ENCODE data around the gene KMT2E. TPM values are rescaled to one million over a fixed set of nuclear protein-coding genes. Genes with fewer than 3 reads are reported as not detected.
"Not testable (repeated sequence)": the region's sequence is repeated elsewhere in the genome, so short reads cannot be mapped to it uniquely, and the experiment has no call there.

Gene KMT2E
- polyA plus RNA-seq, 1 experiment, result 4.4 TPM

GRCh38 chr7:105044449-105045070, 30.6 kb downstream of the KMT2E start:
- CTCF ChIA-PET, result no interaction called here
- TF ChIP-seq CTCF (IDR thresholded peaks at IDR 0.05; ENCODE audit: insufficient read depth, low read depth, low read length), result no peak
- POLR2A ChIA-PET, result no interaction called here
- Histone ChIP-seq H3K36me3 (ENCODE audit: control insufficient read depth, insufficient read depth, low read length) (peaks cover 6% of the 10 kb centered on the region), H3K27me3 (ENCODE audit: control insufficient read depth, insufficient read depth, low read length) (no peaks in the 10 kb centered on the region), H3K4me3 (ENCODE audit: low read depth, low read length) (no peak overlapping the region)
- DNase-seq (ENCODE audit: low read depth), result no peak

- ChIA-PET POLR2A (no interaction called here), CTCF (no interaction called here)
- TF ChIP-seq CTCF (IDR thresholded peaks at IDR 0.05; ENCODE audit: insufficient read depth, low read depth, low read length), result no peak
- no peaks in the 10 kb centered on the region for H3K27me3 ChIP-seq (ENCODE audit: control insufficient read depth, insufficient read depth, low read length)
- DNase-seq (ENCODE audit: low read depth), result peak; percentile 19
- peaks cover 6% of the 10 kb centered on the region for H3K36me3 ChIP-seq (ENCODE audit: control insufficient read depth, insufficient read depth, low read length)
- H3K4me3 ChIP-seq (ENCODE audit: low read depth, low read length), result no peak overlapping the region
These were observed 32.4 kb downstream of the KMT2E start for GRCh38 chr7:105046414-105046813.

- no peak overlapping the region for H3K4me3 ChIP-seq (ENCODE audit: low read depth, low read length)
- no peak for DNase-seq (ENCODE audit: low read depth)
- no peak for TF ChIP-seq CTCF (IDR thresholded peaks at IDR 0.05; ENCODE audit: insufficient read depth, low read depth, low read length)
- CTCF ChIA-PET, result no interaction called here
- peaks cover 5% of the 10 kb centered on the region for H3K36me3 ChIP-seq (ENCODE audit: control insufficient read depth, insufficient read depth, low read length)
- POLR2A ChIA-PET, result no interaction called here
- H3K27me3 ChIP-seq (ENCODE audit: control insufficient read depth, insufficient read depth, low read length), result no peaks in the 10 kb centered on the region
These were observed 33.9 kb downstream of the KMT2E start for GRCh38 chr7:105047932-105048331.

DNA sequence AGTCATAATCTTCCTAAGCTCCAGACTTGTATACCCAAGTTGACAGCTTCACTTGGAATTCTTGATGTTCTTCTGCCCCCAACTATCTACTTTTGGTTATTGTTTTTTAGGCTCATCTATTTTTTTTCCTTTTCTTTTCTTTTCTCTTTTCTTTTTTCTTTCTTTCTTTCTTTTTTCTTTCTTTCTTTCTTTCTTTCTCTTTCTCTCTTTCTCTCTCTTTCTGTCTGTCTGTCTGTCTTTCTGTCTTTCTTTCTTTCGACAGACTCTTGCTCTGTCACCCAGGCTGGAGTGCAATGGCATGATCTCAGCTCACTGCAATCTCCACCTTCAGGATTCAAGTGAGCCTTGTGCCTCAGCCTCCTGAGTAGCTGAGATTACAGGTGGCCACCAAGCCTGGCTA, 36.5 kb downstream of the KMT2E start:
- ChIA-PET POLR2A (interaction anchor here (0.5 kb wide), 2 partner anchors 9 to 333 kb away, joined by 3 to 13 read pairs; no protein-coding TSS in a partner anchor), CTCF (no interaction called here)
- Histone ChIP-seq H3K36me3 (ENCODE audit: control insufficient read depth, insufficient read depth, low read length) (peaks cover 3% of the 10 kb centered on the region), H3K4me3 (ENCODE audit: low read depth, low read length) (no peak overlapping the region), H3K27me3 (ENCODE audit: control insufficient read depth, insufficient read depth, low read length) (no peaks in the 10 kb centered on the region)
- no peak for TF ChIP-seq CTCF (IDR thresholded peaks at IDR 0.05; ENCODE audit: insufficient read depth, low read depth, low read length)
- no peak for DNase-seq (ENCODE audit: low read depth)

DNA sequence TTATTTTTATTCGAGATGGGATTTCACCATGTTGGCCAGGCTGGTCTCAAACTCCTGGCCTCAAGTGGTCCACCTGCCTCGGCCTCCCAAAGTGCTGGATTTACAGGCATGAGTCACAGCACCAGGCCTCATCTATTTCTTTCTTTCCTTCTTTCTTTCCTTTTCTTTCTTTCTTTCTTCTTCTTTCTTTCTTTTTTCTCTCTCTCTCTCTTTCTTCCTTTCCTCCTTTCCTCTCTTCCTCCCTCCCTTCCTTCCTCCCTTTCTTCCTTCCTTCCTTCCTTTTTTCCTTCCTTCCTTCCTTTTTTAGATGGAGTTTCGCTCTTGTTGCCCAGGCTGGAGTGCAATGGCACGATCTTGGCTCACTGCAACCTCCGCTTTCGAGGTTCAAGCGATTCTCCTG, 36.9 kb downstream of the KMT2E start:
- CTCF ChIA-PET, result interaction anchor here (0.5 to 0.6 kb wide), 2 partner anchors 169 to 315 kb away, joined by 3 to 4 read pairs; no protein-coding TSS in a partner anchor
- H3K4me3 ChIP-seq (ENCODE audit: low read depth, low read length); H3K27me3 ChIP-seq (ENCODE audit: control insufficient read depth, insufficient read depth, low read length); H3K36me3 ChIP-seq (ENCODE audit: control insufficient read depth, insufficient read depth, low read length); DNase-seq (ENCODE audit: low read depth): not testable (repeated sequence)
- POLR2A ChIA-PET, result interaction anchor here (0.5 kb wide), 1 partner anchor 9 kb away, joined by 3 read pairs; no protein-coding TSS in a partner anchor

DNA sequence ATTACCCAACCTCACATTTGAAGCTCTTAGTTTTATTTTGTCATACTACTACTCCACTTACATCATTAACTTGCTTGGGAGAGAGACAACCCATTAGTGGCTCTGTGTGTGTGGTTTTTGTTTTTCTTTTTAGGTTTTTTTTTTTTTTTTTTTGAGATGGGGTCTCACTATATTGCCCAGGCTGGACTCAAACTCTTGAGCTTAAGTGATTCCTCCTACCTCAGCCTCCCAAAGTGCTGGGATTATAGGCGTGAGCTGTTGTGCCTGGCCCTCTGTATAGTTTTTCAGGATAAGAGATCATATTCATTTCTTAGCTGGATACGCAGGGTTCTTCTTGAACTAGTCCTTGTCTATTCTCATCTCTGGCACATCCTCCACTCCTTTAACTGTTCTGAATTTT, 41.1 kb downstream of the KMT2E start:
- ChIA-PET CTCF (interaction anchor here (0.6 to 0.9 kb wide), 2 partner anchors 41 to 76 kb away, joined by 3 to 4 read pairs; partner anchors contain the start of gene KMT2E), POLR2A (interaction anchor here (0.6 kb wide), 1 partner anchor 17 kb away, joined by 3 read pairs; no protein-coding TSS in a partner anchor)
- no peak for DNase-seq (ENCODE audit: low read depth)
- no peak overlapping the region for H3K4me3 ChIP-seq (ENCODE audit: low read depth, low read length)
- H3K27me3 ChIP-seq (ENCODE audit: control insufficient read depth, insufficient read depth, low read length), result no peaks in the 10 kb centered on the region
- no peak for TF ChIP-seq CTCF (IDR thresholded peaks at IDR 0.05; ENCODE audit: insufficient read depth, low read depth, low read length)
- H3K36me3 ChIP-seq (ENCODE audit: control insufficient read depth, insufficient read depth, low read length), result no peaks in the 10 kb centered on the region; the same call in 1 of the 2 replicates

Measured in BJ (cell line).